ENCODE results near the gene LILRB1.
"Not testable (repeated sequence)": the region's sequence is repeated elsewhere in the genome, so short reads cannot be mapped to it uniquely, and the experiment has no call there.

The LILRB1 gene

GRCh38 chr19:54660964-54661363 lies 30.7 kb downstream of the LILRB1 start:
- in situ Hi-C loops (cut with MboI; ENCODE audit: low sequenced_read_pairs): loop anchor here (25.0 kb wide), 1 partner anchor 174 kb away; no protein-coding TSS in a partner anchor

- in situ Hi-C loops (cut with MboI; ENCODE audit: low sequenced_read_pairs): loop anchor here (25.0 kb wide), 1 partner anchor 175 kb away; no protein-coding TSS in a partner anchor
These were observed 31.7 kb downstream of the LILRB1 start for GRCh38 chr19:54661846-54662481.

- in situ Hi-C loops (cut with MboI; ENCODE audit: low sequenced_read_pairs): loop anchor here (25.0 kb wide), 1 partner anchor 175 kb away; no protein-coding TSS in a partner anchor
These were observed 32.4 kb downstream of the LILRB1 start, which contains the start of gene LILRB4 for GRCh38 chr19:54662730-54663129. Gene LILRB4 (plus strand): TSS chr19:54662985. CDS start chr19:54663034, 49 bp downstream.

GRCh38 chr19:54665530-54665929 lies 35.2 kb downstream of the LILRB1 start:
- in situ Hi-C loops (cut with MboI; ENCODE audit: low sequenced_read_pairs): loop anchor here (25.0 kb wide), 1 partner anchor 178 kb away; no protein-coding TSS in a partner anchor

- in situ Hi-C loops (cut with MboI; ENCODE audit: low sequenced_read_pairs): loop anchor here (25.0 kb wide), 1 partner anchor 180 kb away; no protein-coding TSS in a partner anchor
These were observed 36.9 kb downstream of the LILRB1 start for GRCh38 chr19:54667217-54667616.

GRCh38 chr19:54668353-54668752 lies 38.1 kb downstream of the LILRB1 start:
- in situ Hi-C loops (cut with MboI; ENCODE audit: low sequenced_read_pairs): loop anchor here (25.0 kb wide), 1 partner anchor 181 kb away; no protein-coding TSS in a partner anchor

GRCh38 chr19:54670576-54671357 lies 40.5 kb downstream of the LILRB1 start:
- in situ Hi-C loops (cut with MboI; ENCODE audit: low sequenced_read_pairs): loop anchor here (25.0 kb wide), 1 partner anchor 183 kb away; no protein-coding TSS in a partner anchor

GRCh38 chr19:54673222-54673621 lies 42.9 kb downstream of the LILRB1 start:
- in situ Hi-C loops (cut with MboI; ENCODE audit: low sequenced_read_pairs): loop anchor here (25.0 kb wide), 1 partner anchor 186 kb away; no protein-coding TSS in a partner anchor

- in situ Hi-C loops (cut with MboI; ENCODE audit: low sequenced_read_pairs): loop anchor here (25.0 kb wide), 1 partner anchor 187 kb away; no protein-coding TSS in a partner anchor
These were observed 43.8 kb downstream of the LILRB1 start for GRCh38 chr19:54674021-54674617.

- in situ Hi-C loops (cut with MboI; ENCODE audit: low sequenced_read_pairs): not testable (repeated sequence)
These were observed 46.0 kb downstream of the LILRB1 start for GRCh38 chr19:54676210-54676834.

- in situ Hi-C loops (cut with MboI; ENCODE audit: low sequenced_read_pairs): no loop called here
These were observed 46.9 kb downstream of the LILRB1 start for GRCh38 chr19:54677217-54677616.

GRCh38 chr19:54681596-54681995 lies 51.3 kb downstream of the LILRB1 start:
- in situ Hi-C loops (cut with MboI; ENCODE audit: low sequenced_read_pairs): not testable (repeated sequence)

- in situ Hi-C loops (cut with MboI; ENCODE audit: low sequenced_read_pairs): no loop called here
These were observed 52.1 kb downstream of the LILRB1 start for GRCh38 chr19:54682306-54682856.

GRCh38 chr19:54684527-54684926 lies 54.2 kb downstream of the LILRB1 start:
- in situ Hi-C loops (cut with MboI; ENCODE audit: low sequenced_read_pairs): no loop called here

Measured in HL-60/S4 (cell line).